ENCODE results near the gene SLC7A9.
"Not testable (repeated sequence)": the region's sequence is repeated elsewhere in the genome, so short reads cannot be mapped to it uniquely, and the experiment has no call there.

Gene SLC7A9

DNA sequence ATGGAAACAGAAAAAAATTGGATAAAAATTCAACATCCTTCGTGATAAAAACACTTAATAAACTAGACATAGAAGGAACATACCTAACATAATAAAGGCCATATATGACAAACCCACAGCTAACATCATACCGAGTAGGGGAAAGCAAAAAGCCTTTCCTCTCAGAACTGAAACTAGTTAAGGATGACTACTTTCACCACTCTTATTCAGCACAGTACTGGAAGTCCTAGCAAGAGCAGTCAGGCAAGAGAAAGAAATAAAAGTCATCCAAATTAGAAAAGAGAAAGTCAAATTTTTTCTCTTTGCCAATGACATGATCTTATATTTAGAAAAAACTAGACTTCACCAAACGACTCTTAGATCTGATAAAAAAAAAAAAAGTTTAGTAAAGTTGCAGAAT lies 25.8 kb upstream of the SLC7A9 start:
- H3K9me3 Mint-ChIP-seq = peaks cover 18% of the 10 kb centered on the region
- no peak for ATAC-seq (ENCODE audit: low read depth)
- peaks cover 3% of the 10 kb centered on the region for H3K4me1 Mint-ChIP-seq
- no peaks in the 10 kb centered on the region for H3K27me3 Mint-ChIP-seq
- no peak overlapping the region for H3K27ac Mint-ChIP-seq
- DNase-seq (ENCODE audit: low spot score in 2 of 2) = no peak
- no peak overlapping the region for H3K4me3 Mint-ChIP-seq
- H3K36me3 Mint-ChIP-seq = peaks cover 61% of the 10 kb centered on the region

DNA sequence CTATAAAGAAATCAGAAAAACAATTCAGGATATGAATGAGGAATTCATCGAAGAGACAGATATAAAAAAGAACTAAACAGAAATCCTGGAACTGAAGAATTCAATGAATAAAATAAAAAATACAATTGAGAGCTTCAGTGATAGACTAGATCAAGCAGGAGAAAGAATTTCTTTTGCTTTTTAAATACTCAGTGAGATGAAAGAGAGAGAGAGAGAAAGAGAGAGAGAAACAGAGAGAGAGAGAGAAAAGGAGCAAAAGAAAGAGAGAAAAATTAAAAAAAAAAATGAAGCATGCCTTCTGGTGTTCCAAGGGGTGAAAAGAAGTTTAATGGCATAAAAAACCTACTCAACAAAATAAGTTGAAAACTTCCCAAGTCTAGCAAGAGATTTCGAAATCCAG lies 22.0 kb upstream of the SLC7A9 start:
- ATAC-seq (ENCODE audit: low read depth) (no peak), DNase-seq (ENCODE audit: low spot score in 2 of 2) (no peak)
- H3K4me1 Mint-ChIP-seq = peaks cover under 1% of the 10 kb centered on the region
- H3K36me3 Mint-ChIP-seq = peaks cover 58% of the 10 kb centered on the region
- H3K27ac Mint-ChIP-seq = no peak overlapping the region
- no peak overlapping the region for H3K4me3 Mint-ChIP-seq
- no peaks in the 10 kb centered on the region for H3K27me3 Mint-ChIP-seq
- peaks cover 17% of the 10 kb centered on the region for H3K9me3 Mint-ChIP-seq

DNA sequence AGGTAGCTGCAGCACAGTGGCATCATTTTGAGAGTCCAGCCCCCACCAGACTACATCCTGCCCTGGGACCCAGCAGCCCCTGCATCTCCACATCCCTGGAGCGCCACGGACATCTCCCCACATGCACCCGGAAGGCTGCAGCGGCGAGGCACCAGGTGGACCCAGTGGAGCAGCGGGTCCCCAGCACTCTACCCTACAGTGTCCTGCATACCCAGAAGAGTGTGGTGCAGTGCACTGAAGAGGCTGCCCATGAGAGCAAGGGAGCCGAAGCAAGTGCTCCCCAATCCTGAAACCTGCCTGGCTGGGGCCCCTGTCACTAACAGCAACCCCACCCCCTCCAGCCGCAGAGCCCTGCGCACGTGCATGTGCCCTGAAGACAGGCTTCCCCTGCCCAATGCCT lies 21.3 kb upstream of the SLC7A9 start:
- Mint-ChIP-seq H3K36me3 (peaks cover 54% of the 10 kb centered on the region), H3K9me3 (peaks cover 17% of the 10 kb centered on the region), H3K27ac (no peak overlapping the region), H3K4me3 (no peak overlapping the region), H3K27me3 (no peaks in the 10 kb centered on the region), H3K4me1 (no peaks in the 10 kb centered on the region)
- DNase-seq (ENCODE audit: low spot score in 2 of 2) = no peak
- ATAC-seq (ENCODE audit: low read depth) = no peak

DNA sequence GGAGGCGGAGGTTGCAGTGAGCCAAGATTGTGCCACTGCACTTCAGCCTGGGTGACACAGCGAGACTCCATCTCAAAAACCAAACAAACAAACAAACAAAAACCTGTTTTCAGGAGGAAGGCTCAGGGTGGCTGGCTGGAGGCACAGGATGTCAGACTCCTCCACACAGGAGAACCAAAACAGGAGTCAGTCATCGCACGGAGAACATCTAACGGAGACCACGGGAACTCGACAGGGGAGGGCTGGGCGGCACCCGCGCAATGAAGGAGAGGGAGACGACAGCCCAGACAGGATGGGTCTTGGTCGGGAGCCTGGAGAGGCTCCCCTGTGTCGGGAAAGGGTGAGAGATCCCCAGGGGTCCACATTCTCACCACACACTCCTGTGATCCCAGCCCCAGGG lies 20.8 kb upstream of the SLC7A9 start:
- H3K4me3 Mint-ChIP-seq = no peak overlapping the region
- peaks cover 17% of the 10 kb centered on the region for H3K9me3 Mint-ChIP-seq
- no peaks in the 10 kb centered on the region for H3K4me1 Mint-ChIP-seq
- H3K27ac Mint-ChIP-seq = no peak overlapping the region
- no peak for DNase-seq (ENCODE audit: low spot score in 2 of 2)
- no peaks in the 10 kb centered on the region for H3K27me3 Mint-ChIP-seq
- ATAC-seq (ENCODE audit: low read depth) = no peak
- peaks cover 54% of the 10 kb centered on the region for H3K36me3 Mint-ChIP-seq

DNA sequence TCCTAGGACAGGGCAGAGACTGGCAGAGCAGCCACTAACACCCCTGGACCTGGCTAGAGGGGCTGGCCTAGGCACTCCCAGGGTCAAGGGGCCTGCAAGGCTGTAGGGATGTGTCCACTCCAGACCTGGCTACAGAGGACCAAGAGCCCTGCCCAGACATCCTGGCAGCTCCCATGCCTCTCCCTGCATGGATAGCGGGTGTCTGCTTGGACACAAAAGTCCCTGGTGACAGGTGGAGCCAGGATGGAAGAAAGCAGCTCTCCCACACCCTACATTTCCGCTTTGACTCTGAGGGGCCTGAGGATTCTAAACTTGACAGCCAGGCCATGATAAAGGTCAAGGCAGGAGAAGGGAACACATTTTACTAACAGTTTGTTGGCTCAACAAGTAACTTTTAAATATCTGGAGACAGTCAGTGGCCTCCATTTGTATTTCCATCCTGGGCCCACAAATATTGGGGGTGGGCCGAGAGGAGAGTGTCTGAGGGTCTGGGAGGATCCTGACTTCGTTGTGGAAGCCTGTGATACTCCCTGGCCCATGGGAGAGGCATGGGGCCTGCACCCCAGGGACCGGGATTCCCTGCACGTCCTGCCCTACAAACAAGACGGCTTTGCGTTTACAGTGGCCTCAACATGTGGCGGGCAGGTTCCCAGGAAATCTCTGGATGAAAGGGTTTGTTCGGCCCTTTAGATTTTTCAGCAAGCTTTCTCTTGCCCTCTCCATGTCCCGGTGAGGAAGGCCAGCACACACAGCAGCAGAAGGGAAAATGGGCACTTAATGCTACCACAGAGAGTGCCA lies 19.8 kb upstream of the SLC7A9 start:
- H3K27ac Mint-ChIP-seq = no peak overlapping the region
- H3K9me3 Mint-ChIP-seq = peaks cover 19% of the 10 kb centered on the region
- no peak overlapping the region for H3K4me3 Mint-ChIP-seq
- no peaks in the 10 kb centered on the region for H3K27me3 Mint-ChIP-seq
- H3K36me3 Mint-ChIP-seq = peaks cover 48% of the 10 kb centered on the region
- no peak for ATAC-seq (ENCODE audit: low read depth)
- no peaks in the 10 kb centered on the region for H3K4me1 Mint-ChIP-seq
- no peak for DNase-seq (ENCODE audit: low spot score in 2 of 2)

DNA sequence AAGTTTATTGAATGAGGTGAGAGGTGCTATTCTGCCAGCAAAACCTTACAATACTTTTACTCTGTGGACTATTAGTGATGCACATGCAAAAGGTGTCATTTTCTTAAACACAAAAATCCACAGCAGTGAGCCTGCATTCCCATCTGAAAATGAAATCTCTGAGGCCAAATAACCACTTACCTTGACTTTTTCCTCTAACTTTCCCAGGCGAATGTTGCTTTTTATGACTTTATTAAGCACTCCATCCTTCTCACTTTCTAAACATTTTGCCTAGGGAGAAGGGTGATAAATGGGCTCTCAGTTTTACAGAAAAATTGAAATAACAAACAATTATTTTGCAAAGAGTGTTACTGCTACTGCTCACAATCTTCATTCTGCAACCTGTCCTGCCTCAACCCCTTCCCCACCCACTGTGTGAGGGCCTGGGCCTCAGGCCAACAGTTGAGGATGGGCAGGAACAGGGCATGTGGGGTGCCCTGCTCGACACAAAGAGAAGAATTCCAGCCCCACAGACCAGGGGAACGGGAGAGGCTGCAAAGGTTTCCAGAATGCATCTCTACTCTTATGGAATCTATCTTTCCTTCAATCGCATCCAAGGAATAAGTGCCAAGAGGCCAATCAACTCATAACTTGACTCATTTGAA lies 18.1 kb upstream of the SLC7A9 start:
- peaks cover 10% of the 10 kb centered on the region for H3K9me3 Mint-ChIP-seq
- ATAC-seq (ENCODE audit: low read depth) (no peak), DNase-seq (ENCODE audit: low spot score in 2 of 2) (no peak)
- H3K36me3 Mint-ChIP-seq = peaks cover 35% of the 10 kb centered on the region
- no peak overlapping the region for H3K4me3 Mint-ChIP-seq
- no peaks in the 10 kb centered on the region for H3K4me1 Mint-ChIP-seq
- H3K27ac Mint-ChIP-seq = no peak overlapping the region
- H3K27me3 Mint-ChIP-seq = no peaks in the 10 kb centered on the region

DNA sequence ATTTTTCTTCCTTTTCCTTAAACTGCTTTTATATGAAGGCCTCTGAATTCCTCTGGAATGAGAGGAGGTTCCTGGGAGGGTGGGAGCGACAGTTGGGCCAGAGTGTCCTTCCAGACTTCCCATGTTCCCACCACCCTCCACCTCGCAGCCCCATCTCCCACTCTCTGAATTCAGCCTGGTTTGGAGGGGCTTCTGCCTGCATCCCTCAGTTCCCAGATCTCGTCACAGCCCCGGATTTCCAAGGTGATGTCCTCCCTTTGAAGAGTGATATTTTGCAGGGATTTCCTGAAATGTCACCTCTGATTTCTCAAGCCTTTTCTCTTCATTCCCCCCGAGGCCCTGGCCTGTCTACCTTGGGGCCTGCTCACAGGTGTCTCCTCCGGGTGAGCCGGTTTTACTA lies 16.7 kb upstream of the SLC7A9 start:
- Mint-ChIP-seq H3K4me1 (no peaks in the 10 kb centered on the region), H3K27ac (no peak overlapping the region), H3K27me3 (no peaks in the 10 kb centered on the region), H3K4me3 (no peak overlapping the region), H3K36me3 (peaks cover 26% of the 10 kb centered on the region), H3K9me3 (peaks cover 4% of the 10 kb centered on the region)
- ATAC-seq (ENCODE audit: low read depth) (no peak), DNase-seq (ENCODE audit: low spot score in 2 of 2) (no peak)

DNA sequence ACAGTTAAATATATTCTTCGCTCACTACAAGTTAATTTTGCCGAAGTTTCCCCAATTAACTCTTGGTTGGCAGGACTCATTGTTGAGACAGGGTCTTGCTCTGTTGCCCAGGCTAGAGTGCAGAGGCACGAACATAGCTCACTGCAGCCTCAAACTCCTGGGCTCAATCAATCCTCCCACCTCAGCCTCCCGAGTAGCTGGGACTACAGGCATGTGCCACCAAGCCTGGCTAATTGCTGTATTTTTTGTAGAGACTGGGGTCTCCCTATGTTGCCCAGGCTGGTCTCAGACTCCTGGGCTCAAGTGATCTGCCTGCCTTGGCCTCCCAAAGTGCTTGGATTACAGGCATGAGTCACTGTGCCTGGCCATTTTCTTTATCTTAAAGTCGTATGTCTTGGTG lies 15.7 kb upstream of the SLC7A9 start:
- not testable (repeated sequence) for H3K4me3 Mint-ChIP-seq; H3K9me3 Mint-ChIP-seq; ATAC-seq (ENCODE audit: low read depth); H3K4me1 Mint-ChIP-seq; H3K27ac Mint-ChIP-seq; DNase-seq (ENCODE audit: low spot score in 2 of 2); H3K27me3 Mint-ChIP-seq
- peaks cover 22% of the 10 kb centered on the region for H3K36me3 Mint-ChIP-seq

DNA sequence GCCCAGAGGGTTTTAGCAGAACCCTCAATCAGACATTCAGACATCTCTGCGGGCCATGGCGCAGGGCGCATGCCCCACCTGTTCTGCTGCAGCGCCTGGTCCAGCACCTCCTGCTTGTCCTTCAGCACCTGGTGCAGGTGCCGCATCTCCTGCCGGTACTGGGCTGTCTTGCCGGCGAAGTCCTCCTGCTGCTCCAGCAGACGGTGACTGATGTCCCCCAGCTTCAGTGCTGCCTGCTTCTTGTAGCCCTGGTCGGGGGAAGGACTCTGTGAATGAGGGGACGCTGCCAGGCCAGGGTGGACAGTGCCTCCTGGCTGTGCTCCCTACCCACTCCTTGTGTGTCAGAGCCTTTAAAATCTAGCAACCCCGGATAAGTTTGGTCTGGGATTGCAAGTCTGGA lies 12.2 kb upstream of the SLC7A9 start:
- H3K27ac Mint-ChIP-seq = no peak overlapping the region
- peaks cover 2% of the 10 kb centered on the region for H3K9me3 Mint-ChIP-seq
- DNase-seq (ENCODE audit: low spot score in 2 of 2) = no peak
- H3K27me3 Mint-ChIP-seq = no peaks in the 10 kb centered on the region
- peaks cover 23% of the 10 kb centered on the region for H3K36me3 Mint-ChIP-seq
- no peaks in the 10 kb centered on the region for H3K4me1 Mint-ChIP-seq
- H3K4me3 Mint-ChIP-seq = no peak overlapping the region
- no peak for ATAC-seq (ENCODE audit: low read depth)

DNA sequence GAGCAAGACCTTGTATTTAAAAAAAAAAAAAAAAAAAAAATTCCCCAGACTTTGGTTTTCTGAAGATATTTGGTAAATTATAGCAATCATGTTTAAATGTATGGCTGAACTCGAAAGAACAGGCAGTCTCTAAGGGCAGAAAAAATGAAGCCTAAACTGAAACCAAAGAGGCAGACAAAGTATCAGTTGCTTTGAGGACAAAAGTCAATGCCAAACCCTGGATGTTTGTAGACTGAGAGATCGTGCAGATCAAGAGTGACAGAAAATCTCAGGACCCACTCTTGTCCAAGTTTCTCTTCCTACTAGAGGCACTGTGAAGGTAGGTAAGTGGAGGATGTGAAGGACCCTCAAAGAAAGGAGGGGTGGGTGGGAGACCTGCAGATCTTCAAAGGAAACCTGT lies 11.1 kb upstream of the SLC7A9 start:
- Mint-ChIP-seq H3K27me3 (no peaks in the 10 kb centered on the region), H3K27ac (no peak overlapping the region), H3K4me3 (no peak overlapping the region), H3K4me1 (no peaks in the 10 kb centered on the region), H3K9me3 (peaks cover 2% of the 10 kb centered on the region), H3K36me3 (peaks cover 19% of the 10 kb centered on the region)
- no peak for ATAC-seq (ENCODE audit: low read depth)
- no peak for DNase-seq (ENCODE audit: low spot score in 2 of 2)

DNA sequence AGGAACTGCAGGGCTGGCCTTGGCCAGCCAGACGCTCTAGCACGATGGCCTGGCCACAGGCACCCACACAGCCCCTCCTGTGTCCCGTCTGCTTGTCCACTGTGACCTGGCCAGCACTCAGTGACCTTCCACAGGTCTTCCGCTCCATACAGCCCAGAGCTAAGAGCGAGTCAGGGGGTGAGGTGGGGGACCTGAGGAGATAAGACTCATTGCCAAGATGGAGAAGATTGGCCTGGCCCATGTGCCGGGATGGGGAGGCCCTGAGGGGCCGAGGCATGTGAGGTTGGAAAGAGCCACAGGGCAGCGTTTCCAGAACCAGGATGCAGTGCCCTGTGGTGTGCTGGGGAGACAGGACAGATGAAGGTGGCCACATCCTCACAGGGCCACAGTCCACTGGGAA lies 10.2 kb upstream of the SLC7A9 start:
- H3K4me1 Mint-ChIP-seq = no peaks in the 10 kb centered on the region
- no peak overlapping the region for H3K27ac Mint-ChIP-seq
- no peak overlapping the region for H3K4me3 Mint-ChIP-seq
- no peaks in the 10 kb centered on the region for H3K9me3 Mint-ChIP-seq
- H3K36me3 Mint-ChIP-seq = peaks cover 18% of the 10 kb centered on the region
- ATAC-seq (ENCODE audit: low read depth) (no peak), DNase-seq (ENCODE audit: low spot score in 2 of 2) (no peak)
- H3K27me3 Mint-ChIP-seq = no peaks in the 10 kb centered on the region

DNA sequence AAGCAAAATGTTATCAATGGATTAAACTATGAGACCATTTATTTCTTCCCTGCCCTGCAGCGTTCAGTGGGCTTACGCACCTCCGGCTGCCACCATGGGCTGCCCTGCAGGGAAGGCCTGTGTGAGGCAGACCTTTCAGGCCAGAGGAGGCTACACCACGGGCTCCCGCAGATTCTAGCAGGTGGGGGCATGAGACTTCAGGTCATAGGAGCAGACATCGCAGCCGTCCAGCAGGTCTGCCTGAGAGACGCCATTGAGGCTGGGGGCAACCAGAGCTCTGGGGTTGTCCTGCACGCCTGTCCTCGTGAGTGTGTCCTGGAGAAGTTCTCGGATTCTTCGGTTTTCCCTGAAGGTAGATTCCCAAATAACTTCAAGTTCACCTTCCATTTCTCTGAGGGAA lies 9.4 kb upstream of the SLC7A9 start:
- Mint-ChIP-seq H3K36me3 (peaks cover 16% of the 10 kb centered on the region), H3K4me3 (no peak overlapping the region), H3K4me1 (no peaks in the 10 kb centered on the region), H3K9me3 (no peaks in the 10 kb centered on the region), H3K27me3 (no peaks in the 10 kb centered on the region), H3K27ac (no peak overlapping the region)
- ATAC-seq (ENCODE audit: low read depth) (no peak), DNase-seq (ENCODE audit: low spot score in 2 of 2) (no peak)

DNA sequence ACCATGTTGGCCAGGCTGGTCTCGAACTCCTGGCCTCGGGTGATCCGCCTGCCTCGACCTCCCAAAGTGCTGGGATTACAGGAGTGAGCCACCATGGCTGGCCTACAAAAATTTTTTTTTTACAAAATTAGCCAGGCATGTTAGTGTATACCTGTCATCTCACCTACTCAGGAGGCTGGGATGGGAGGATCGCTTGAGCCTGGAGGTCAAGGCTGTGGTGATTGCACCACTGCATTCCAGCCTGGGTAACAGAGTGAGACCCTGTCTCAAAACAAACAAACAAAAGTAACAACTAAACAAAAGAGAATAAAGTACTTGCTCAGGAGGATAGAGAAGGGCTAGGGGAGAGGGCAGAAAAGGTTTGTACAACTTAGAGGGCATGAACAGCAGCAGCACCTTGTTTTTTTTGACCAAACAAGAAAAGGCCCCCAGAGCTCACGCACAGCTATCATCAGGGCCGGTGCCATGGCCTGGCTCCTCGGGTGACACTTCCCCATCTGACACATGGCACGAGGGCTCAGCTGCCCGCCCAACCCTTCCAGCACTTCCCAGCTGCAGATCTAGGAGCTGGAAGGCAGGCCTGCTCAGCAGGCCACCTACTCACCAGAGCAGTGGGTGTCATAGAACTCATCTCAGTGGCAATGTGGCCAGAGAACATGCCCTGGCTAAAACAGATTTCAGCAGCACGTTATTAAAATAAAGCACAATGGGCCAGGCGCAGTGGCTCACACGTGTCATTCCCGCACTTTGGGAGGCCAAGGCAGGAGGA lies 8.6 kb upstream of the SLC7A9 start:
- H3K4me1 Mint-ChIP-seq = no peaks in the 10 kb centered on the region

DNA sequence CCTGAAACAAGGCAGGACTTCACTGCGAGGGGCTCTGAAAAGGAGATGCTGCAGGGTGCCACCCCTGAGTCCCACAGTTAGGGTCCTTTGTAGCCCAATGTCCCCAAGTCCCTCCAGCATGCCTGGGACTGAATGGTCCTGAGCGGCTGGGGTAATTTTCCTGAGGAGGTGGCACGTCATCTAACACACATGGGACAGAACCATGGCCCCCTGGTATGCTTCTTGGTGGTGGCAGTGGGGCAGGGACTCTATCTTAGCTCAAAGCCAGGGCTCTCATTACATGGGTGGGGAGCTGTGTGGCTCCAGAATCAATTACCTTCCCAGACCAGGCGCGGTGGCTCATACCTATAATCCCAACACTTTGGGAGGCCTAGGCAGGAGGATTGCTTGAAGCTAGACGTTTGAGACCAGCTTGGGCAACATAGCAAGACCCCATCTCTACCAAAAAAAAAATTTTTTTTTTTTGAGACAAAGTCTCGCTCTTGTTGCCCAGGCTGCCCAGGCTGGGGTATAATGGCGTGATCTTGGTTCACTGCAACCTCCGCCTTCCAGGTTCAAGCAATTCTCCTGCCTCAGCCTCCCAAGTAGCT lies 7.9 kb upstream of the SLC7A9 start:
- Mint-ChIP-seq H3K4me1 (no peaks in the 10 kb centered on the region), H3K9me3 (no peaks in the 10 kb centered on the region), H3K4me3 (no peak overlapping the region), H3K27me3 (no peaks in the 10 kb centered on the region), H3K27ac (no peak overlapping the region), H3K36me3 (peaks cover 14% of the 10 kb centered on the region)
- ATAC-seq (ENCODE audit: low read depth) = no peak
- no peak for DNase-seq (ENCODE audit: low spot score in 2 of 2)

More for the DNA sequence above, 8.6 kb upstream of the SLC7A9 start:
- Mint-ChIP-seq H3K36me3 (peaks cover 14% of the 10 kb centered on the region), H3K27ac (no peak overlapping the region), H3K4me3 (no peak overlapping the region), H3K9me3 (no peaks in the 10 kb centered on the region), H3K27me3 (no peaks in the 10 kb centered on the region)
- ATAC-seq (ENCODE audit: low read depth) (no peak), DNase-seq (ENCODE audit: low spot score in 2 of 2) (no peak)

Data from memory B cell (primary cell).